Measurements from ENCODE around the gene COL10A1. TPM values are rescaled to one million over a fixed set of nuclear protein-coding genes. Genes with fewer than 3 reads are reported as not detected.

Gene COL10A1
- total and polyA plus RNA-seq, 2 experiments from 2014 or later: 0.28 to 0.31 TPM

- no peaks in the 10 kb centered on the region for H4K20me1 ChIP-seq (replicated peaks; ENCODE audit: insufficient read depth)
- H3K9me2 ChIP-seq (ENCODE audit: insufficient read depth): no peaks in the 10 kb centered on the region
- no peak for ATAC-seq
- H3K4me2 ChIP-seq: no peak overlapping the region
- H3K27me3 ChIP-seq (ENCODE audit: insufficient read depth): no peaks in the 10 kb centered on the region
- H3K79me2 ChIP-seq (replicated peaks; ENCODE audit: insufficient read depth): no peaks in the 10 kb centered on the region
- no peaks in the 10 kb centered on the region for H3F3A ChIP-seq (replicated peaks; ENCODE audit: low read depth)
- no peak overlapping the region for H2AFZ ChIP-seq
- no peak for DNase-seq (ENCODE audit: low spot score)
- H3K9me3 Mint-ChIP-seq: no peaks in the 10 kb centered on the region
- H3K4me1 ChIP-seq (ENCODE audit: insufficient read depth): no peaks in the 10 kb centered on the region; the same call in 1 of the 2 replicates
- no peak overlapping the region for H3K27ac ChIP-seq (ENCODE audit: low read depth)
- no peak for TF ChIP-seq ZNF462 (CRISPR knock-in tag; IDR thresholded peaks at IDR 0.05)
- TF ChIP-seq ZNF331 (CRISPR knock-in tag; IDR thresholded peaks at IDR 0.05; ENCODE audit: low read depth): no peak
- no peak for TF ChIP-seq JUNB (IDR thresholded peaks at IDR 0.05; ENCODE audit: unreplicated experiment)
- no peak for TF ChIP-seq NANOG (IDR thresholded peaks at IDR 0.05; ENCODE audit: borderline replicate concordance)
- no peak for TF ChIP-seq CREB1 (CRISPR knock-in tag; IDR thresholded peaks at IDR 0.05; ENCODE audit: low read depth)
- TF ChIP-seq EZH2 (IDR thresholded peaks at IDR 0.05; ENCODE audit: low read depth, unreplicated experiment): no peak
- no peak for TF ChIP-seq EZH2phosphoT487 (IDR thresholded peaks at IDR 0.05; ENCODE audit: unreplicated experiment)
- no peak for TF ChIP-seq ETS1 (IDR thresholded peaks at IDR 0.05)
- no peak for TF ChIP-seq CTCF (conservative IDR thresholded peaks at IDR 0.05; ENCODE audit: low read depth in 2 of 2)
- TF ChIP-seq ZNF114 (CRISPR knock-in tag; IDR thresholded peaks at IDR 0.05): no peak
- TF ChIP-seq STAT1 (IDR thresholded peaks at IDR 0.05; ENCODE audit: unreplicated experiment): no peak
- TF ChIP-seq REST (IDR thresholded peaks at IDR 0.05; ENCODE audit: unreplicated experiment): no peak
- no peak for TF ChIP-seq POLR2AphosphoS5 (IDR thresholded peaks at IDR 0.05; ENCODE audit: low read depth)
- H3K36me3 Mint-ChIP-seq (ENCODE audit: low read depth): no peaks in the 10 kb centered on the region
- peaks cover 26% of the 10 kb centered on the region for H3K4me1 Mint-ChIP-seq
- peaks cover 1% of the 10 kb centered on the region for H3K27me3 Mint-ChIP-seq (ENCODE audit: insufficient read depth, low read depth, poor library complexity)
- H3K27ac Mint-ChIP-seq: no peak overlapping the region; the same call in 1 of the 2 replicates
- no peak overlapping the region for H3K4me3 ChIP-seq
- H3K36me3 ChIP-seq (ENCODE audit: insufficient read depth): no peaks in the 10 kb centered on the region
- H3K4me3 Mint-ChIP-seq: no peak overlapping the region
These were observed 26.7 kb upstream of the COL10A1 start for GRCh38 chr6:116152620-116153019.

Measured in GM23338 (cell line).